Femur (tissue), 1 donor: Measurements from ENCODE around the gene CARS2.
"Not testable (repeated sequence)": the region's sequence is repeated elsewhere in the genome, so short reads cannot be mapped to it uniquely, and the experiment has no call there.

Source experiments
- DNase-seq: peaks from one replicate; pipeline ENCODE4 v3.0.0-alpha.2; 2017

Gene CARS2

DNA sequence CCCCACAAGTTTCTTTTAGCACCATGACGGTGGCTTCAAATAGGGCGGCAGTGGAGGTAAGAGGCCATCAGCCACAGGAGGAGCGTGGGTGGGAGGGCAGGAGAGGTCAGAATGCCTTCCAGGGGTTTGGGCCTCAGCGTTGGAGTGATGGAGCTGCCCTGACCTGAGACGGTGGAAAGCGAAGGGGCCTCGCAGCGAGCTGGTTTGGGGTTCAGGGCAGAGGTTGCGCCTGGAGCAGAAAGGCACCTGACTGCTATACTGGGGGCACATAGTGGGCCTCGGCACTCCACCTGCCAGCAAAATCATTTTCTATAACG lies 91.0 kb downstream of the CARS2 start:
- no peak for DNase-seq

DNA sequence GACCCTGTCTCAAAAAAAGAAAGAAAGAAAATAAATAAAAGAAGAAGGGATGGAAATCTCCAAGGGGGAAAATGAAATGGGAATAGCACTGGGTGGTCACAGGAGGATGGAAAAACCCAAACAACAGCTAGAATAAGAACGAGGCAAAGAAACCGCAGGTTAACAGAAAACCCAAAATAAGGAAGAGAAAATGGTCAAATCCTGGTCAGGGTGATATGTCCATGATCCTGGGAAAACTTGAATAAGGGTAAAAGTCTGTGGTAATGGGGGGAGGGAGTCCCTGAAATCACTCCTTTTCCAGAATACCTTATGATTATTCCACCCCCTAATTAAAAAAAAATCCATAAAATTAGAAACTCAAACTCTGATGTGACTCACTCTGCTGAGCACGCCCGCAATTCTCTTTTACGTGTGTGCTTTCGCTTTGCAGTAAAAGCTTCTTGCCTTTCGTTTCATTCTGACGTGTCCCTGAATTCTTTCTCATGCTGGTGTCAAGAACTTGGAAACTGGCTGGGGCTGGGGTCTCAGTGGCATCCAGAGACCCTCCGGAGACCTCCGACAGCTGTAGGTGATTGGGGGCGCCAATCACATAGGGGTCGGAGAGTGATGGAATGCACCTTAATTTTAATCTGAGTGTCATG lies 94.8 kb downstream of the CARS2 start:
- no peak for DNase-seq

DNA sequence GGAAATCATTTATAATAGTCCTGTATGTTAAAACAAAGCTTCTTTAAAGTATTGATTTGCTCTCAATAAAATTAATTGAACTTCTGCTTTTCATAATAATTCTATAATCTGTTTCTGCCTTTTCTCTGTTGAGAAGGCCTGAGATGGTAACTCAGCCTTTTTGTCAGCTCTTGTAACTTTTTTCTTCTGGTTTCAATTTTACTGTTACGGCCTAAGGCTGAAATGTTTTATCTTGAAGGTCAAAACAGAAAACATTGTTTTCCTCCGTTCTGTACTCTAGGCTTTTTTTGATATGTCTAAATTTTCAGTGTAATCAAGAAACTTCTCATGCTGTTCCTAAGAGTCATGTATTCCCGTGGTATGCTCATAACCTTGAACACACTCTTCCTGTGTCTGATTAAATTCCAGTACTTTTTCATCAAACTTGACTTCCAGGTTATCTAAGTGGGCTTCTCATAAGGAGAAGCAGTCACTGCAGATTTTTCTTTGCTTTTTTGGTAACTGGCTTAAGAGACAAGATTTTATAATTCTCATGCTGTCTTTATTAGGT lies 98.2 kb downstream of the CARS2 start:
- no peak for DNase-seq

DNA sequence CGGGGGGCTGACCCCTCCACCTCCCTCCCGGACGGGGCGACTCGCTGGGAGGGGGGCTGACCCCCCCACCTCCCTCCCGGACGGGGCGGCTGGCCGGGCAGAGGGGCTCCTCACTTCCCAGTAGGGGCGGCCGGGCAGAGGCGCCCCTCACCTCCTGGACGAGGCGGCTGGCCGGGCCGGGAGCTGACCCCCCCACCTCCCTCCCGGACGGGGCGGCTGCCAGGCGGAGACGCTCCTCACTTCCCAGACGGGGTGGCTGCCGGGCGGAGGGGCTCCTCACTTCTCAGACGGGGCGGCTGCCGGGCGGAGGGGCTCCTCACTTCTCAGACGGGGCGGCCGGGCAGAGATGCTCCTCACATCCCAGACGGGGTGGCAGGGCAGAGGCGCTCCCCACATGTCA lies 99.6 kb downstream of the CARS2 start:
- not testable (repeated sequence) for DNase-seq

DNA sequence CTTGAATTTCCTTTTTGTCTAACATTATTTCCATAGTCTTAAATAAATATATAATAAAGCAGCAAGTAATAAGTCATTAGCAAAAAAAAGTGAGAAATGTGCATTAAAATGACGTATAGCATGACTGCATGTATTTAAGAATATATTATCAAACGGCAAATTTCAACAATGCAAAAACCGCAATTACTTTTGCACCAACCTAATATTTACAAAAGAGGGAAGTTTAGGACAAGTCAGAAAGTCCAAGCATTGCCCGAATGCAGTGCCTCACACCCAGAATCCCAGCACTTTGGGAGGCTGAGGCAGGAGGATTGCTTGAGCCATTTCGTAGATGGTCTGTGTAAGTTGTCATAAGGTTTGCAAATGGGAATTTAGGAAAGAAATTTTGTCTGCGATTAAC lies 100.8 kb downstream of the CARS2 start:
- DNase-seq: no peak

DNA sequence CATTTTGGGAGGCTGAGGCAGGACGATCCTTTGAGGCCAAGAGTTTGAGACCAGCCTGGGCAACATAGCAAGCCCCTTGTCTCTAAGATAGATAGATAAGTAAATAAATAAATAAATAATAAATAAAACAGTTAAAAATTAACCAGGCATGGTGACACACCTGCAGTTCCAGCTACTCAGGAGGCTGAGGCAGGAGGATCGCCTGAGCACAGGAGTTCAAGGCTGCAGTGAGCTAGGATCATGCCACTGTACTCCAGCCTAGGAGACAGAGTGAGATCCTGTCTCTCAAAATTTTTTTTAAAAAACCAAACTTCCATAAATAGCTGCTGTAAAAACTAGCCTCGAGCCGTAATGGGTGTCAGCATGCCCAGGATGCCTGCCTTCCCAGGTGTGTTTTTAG lies 104.9 kb downstream of the CARS2 start:
- no peak for DNase-seq

DNA sequence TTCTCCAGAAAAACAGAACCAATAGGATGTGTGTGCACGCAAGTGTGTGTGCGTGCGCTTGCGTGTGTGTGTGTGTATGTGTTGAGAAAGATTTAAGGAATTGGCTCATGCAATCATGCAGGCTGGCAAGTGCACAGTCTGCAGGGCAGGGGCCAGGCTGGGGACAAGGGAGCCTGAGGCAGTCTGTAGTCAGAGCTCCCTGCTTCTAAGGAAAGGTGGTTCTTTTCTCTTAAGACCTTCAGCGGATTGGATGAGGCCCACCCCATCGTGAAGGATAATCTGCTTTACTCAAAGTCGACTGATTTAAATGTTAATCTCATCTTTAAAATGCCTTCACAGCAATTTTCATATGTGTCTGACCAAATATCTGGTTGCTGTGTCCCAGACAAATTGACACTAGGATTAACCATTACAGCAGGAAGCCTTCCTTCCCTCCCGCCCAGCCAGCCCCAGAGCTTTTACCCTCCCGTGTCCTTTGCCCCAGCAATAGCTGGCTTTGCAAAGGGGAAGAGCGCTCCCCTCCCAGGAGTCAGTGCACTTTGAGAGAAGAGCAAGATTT lies 105.6 kb downstream of the CARS2 start:
- no peak for DNase-seq

DNA sequence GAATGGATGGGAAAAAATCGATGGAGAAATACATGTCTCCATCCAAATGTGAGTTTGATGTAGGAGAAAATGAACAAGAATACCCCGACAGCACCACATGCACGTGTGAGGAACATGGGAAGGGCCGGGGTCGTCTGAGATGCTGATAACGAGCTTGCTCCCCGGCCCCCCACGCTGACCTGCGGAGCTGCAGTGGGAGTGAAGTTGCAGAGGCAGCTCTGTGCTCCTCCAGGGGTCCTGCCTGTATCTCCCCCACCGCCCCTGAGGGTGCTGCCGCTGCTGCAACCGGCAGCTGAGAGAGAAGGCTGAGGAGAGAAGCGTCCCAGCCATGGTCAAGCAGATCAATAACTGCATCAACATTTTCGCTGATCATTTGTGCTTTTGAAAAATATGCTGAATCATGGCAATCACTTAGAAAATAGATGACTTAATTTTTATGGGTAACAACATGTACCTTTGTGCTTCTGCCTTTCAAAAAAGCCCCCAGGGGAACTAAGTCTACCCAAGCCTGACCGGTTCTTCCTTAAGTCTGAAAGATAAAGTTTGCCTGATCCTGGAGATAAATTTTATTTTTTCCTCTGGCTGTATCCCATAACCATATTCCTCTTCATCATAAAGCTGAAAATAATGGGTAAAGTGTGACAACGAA lies 108.8 kb downstream of the CARS2 start:
- no peak for DNase-seq

DNA sequence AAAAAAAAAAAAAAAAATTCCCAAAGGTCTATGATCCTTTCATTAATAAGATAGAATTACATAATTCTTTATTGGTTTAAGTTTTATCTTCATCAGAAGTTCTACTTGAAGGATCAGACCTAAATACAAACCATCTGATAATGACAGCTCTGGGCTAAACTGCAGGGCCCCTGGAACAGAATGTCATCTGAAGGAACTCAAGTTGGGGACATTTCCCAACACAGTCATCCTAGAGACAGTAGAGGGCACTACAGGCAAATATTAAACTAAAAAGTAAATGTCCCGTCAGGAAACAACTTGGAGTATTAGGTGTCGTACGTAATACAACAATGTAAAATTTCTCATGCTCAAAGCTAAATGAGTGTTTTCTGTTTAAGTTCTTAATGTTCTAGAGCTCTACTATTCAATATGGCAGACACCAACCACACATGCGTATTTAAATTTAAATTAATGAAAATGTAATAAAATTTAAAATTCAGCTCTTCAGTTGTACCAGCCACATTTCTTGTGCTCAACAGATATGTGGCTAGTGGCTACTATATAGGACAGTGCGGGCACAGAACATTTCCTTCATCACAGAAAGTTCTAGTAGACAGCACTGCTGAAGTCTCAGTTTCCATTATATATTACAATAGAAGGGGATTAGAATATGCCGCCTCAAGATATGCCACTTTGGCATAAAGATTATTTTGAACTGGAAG lies 112.3 kb downstream of the CARS2 start:
- no peak for DNase-seq

DNA sequence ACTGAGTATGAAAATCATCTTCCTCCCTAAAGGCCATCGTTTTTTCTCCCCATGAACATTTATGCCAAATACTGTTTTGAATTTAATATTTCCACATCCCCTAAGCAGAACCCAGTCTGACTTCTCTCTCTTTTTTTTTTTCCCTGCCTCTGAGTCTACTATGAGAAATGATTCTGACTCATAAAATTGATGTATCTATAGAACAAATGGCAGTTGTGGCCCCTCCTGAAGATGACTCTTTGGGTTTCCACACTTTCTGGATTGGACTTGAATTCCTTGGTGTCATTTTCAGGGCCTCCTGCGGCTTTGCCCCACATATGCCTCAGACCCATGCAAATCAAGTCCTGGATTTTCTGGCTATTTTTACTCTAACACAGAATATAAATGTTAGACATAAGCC lies 113.3 kb downstream of the CARS2 start:
- DNase-seq: no peak
